ENCODE results near the gene RAMACL. TPM values are rescaled to one million over a fixed set of nuclear protein-coding genes. Genes with fewer than 3 reads are reported as not detected.
A peak's percentile ranks its signal among the peaks of the same experiment; 100 is the strongest.
"Not testable (repeated sequence)": the region's sequence is repeated elsewhere in the genome, so short reads cannot be mapped to it uniquely, and the experiment has no call there.

The RAMACL gene
- 0.07 and 0.19 TPM in 2 replicates for total RNA-seq (2014; rRNA removed; shearing (Covaris generic))
- polyA plus RNA-seq (2015; cell fraction: cytosol; rRNA removed), result 0.14 TPM in 2 replicates
- 0.17 and 0.23 TPM in 2 replicates for polyA plus RNA-seq (2015; cell fraction: nucleus; rRNA removed)

DNA sequence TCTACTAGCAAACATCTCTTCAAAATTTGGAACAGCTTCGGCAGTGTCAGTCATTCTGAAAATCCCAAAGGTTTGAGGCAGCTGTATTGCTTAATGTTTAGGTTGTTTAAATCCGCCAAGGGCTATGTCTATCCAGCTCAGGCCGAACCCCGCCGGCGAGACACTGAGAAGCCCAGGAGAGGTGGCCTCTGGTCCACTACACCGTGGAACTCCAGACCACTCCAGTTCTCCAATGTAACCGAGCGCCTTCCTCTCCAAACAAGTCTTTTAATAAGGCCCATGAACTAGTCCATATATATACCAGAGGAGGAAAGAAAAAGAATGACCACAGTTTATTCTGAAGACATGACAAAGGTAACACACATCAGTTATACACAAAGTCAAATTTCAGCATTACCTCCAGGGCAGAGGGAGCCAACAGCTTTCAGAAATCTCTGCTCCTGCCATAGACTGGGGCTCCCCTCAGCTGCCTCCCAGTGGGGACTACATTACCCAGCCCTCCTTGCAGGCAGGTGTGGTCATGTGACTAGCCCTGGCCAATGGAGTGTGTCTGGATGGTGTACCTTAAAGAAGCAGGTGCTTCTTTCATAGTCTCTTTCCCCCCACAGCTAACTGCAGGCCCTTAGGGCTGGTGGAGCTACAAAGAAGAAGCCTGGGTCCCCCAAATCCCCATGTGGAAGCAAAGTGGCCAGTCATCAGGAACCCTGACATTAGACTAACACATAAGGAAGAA lies at the start of gene RAMACL:
RAMACL (minus strand) TSS at position 255 of the 733 bp plus-strand sequence; CDS start at position 54, 201 bp downstream.
- no peak for DNase-seq (ENCODE audit: low read depth)

DNA sequence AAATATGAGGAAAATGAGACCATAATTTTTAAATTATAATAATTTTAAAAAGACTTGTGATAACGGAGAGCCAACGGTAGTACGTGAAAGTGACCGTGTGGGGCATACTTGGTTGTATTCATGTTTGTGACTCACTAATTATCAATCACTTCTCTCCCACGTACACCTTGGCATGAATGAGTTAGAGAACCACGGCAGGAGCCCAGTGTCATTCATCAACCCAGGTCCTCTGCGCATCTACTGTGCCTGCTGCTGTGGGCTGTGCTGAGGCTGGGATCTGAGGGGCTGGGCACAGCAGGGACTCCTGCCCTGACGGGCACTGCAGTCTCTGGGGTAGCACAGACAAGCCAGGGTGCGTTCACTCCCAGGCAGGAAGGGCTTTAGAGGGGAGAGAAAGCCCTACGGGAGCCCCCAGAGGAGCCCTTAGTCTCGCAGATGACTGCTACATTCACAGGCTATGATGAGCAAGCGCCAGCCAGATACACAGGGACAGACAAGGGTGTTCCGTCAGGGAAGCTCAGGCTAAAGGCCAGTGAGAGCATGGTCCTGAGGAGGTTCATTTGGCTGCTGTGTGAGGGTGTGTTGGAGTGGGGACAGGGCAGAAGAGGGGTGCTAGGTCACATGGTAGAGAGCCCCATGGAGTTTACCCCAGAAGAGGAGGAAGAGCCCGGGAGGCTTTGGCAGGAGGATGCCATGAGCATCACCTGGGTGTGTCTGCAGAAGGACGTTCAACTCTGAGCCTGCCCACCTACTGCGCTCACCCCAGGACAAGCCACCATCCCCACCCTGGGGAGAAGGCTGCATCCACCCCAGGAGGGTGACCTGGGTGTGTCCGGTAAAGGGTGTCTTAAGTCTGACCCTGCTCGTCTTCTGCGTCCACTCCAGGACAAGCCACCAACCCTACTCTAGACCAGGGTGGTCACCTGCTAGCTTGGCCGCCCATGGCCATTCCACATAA lies 48.8 kb upstream of the RAMACL start:
- DNase-seq (ENCODE audit: low read depth), result no peak

DNA sequence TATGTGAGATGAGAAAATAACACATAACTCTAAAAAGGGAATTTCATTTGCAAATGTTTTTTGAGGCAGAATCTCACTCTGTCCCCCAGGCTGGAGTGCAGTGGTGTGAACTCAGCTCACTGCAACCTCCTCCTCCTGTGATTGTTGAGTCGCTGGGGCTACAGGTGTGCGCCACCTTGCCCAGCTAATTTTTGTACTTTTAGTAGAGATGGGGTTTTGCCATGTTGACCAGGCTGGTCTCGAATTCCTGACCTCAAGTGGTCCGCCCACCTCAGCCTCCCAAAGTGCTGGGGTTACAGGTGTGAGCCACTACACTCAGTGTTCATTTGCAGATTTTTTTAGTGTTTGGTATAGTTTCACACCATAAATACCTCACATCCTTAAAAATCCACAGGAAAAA lies 48.1 kb upstream of the RAMACL start:
- not testable (repeated sequence) for DNase-seq (ENCODE audit: low read depth)

DNA sequence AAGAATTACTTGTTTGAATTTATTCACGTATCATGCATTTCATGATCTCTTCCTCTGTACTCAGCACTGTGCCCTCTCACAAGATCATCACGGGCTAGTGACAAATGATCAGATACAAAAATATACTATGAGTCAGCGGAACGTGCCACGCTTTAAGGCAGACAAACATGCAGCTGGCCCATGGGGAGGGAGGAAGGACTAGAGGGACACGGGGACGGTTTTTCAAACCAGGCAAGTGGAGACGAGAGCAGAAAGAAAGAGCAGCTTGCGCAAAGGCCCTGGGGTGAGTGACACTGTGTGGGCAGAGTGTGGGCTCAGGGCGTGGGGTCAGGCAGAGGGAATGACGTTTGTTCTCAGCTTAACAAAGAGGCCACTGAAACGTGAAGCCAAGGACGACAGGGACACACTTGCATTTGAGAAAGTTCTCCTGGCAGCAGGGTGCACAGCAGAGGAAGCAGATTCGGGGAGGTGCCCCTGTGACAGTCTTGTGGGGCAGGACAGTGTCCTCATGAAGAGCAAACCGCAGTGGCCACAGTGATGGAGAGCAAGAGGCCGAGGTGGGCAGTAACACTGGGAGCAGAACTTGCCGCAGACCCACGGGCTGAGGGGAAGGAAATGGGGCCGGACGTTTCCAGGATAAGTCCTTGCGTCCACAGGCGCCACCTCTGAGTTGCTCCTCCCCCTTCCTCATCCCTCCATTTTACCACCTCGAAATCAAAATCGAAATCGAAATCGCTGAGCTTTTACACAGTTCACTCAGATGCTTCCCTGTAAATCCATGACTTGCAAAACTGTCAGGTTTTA lies 47.5 kb upstream of the RAMACL start:
- peak; percentile 32 for DNase-seq (ENCODE audit: low read depth)

DNA sequence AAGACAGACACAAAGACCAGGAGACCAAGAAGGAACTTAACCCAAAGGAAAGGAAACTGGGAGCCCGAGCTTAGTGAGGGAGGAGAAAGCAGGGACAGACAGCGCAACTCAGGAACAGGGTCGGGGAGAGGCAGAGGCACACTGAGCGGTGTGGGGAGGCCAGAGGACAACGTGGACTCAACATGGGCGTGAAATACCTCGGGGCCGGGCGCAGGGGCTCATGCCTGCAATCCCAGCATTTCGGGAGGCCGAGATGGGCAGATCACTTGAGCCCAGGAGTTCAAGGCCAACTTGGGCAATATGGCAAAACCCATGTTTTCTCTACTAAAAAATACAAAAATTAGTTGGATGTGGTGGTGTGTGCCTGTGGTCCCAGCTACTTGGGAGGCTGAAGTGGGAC lies 46.3 kb upstream of the RAMACL start:
- DNase-seq (ENCODE audit: low read depth), result no peak

DNA sequence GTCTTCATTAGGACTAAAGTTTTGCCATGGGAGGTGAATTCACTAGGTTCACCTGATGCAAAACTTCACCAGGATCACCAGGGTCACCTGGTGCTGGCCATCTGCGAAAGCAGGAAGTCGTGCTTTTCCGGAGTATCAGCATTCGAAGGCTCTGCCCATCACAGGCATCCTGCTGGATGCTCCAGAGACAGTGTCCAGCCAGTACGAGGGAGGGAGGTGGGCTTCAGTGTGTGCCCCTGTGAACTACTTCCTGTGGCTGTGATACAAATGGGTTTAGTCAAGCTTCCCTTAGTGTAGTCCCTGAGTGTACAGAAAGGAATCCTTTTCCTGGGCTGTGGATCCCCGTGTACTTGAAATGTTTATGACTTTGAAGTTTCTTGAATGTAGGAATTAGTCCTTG lies 44.0 kb upstream of the RAMACL start:
- DNase-seq (ENCODE audit: low read depth), result no peak

DNA sequence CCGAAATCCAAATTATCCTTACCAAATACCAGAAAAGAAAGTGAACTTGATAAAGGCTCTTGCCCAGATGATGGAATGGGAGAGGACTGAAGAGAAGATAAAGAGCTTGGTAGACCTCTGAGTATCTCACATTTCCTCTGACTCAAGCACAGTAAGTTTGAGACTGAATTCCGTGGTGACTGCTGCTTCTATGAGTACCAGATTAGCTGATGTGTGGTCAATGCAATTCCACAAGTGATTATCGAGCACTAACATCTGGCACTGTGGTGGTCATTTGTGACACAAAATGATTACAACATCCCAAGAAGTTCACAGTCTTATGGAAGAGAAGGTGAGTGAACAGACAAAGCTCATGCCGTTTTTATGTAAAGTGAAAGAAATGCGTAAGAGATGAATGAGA lies 43.1 kb upstream of the RAMACL start:
- DNase-seq (ENCODE audit: low read depth), result peak; percentile 41

DNA sequence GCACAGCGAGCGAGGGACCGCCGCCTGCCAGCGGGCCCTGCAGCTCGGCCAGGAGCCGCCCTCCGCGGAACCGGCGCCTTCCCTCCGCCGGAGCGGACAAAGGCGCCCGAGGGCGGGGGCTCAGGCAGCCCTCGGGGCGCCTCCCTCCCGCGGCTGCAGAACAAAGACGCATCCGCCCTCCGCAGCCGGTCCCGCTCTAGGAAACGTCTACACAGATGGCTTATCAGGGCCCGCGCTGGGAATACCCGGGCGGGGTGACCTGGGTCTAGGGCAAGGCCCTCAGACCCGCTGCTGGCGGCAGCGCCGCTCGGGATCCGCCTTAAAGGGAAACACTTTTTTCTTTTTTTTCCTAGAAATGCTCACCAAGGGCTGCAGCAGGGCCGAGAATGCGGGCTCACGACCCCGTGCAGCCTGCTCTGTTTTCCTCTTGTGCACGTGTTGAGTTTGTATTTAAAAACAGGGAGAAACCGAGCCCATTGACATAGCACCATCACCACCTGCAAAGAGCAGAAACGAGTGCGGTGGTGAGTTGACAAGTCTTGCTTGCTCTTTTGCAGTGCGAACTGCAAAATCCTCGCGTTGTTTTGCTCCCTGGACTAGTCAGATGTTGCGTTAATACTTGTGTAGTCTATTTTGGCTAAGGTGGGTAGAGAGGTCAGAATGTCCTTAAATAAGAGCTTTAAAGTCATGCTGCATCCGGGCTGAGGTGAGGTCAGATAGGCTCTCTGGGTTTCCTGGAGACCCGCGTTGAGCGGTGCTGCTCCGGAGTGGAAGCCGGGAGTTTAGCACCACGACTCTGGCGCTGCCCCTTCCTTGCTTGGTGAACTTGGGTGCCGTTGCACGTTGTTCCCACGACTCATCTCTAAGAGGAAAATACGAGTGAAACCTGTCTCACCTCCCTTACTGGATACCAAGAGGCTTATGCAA lies 41.7 kb upstream of the RAMACL start:
- peak; percentile 47 for DNase-seq (ENCODE audit: low read depth)

DNA sequence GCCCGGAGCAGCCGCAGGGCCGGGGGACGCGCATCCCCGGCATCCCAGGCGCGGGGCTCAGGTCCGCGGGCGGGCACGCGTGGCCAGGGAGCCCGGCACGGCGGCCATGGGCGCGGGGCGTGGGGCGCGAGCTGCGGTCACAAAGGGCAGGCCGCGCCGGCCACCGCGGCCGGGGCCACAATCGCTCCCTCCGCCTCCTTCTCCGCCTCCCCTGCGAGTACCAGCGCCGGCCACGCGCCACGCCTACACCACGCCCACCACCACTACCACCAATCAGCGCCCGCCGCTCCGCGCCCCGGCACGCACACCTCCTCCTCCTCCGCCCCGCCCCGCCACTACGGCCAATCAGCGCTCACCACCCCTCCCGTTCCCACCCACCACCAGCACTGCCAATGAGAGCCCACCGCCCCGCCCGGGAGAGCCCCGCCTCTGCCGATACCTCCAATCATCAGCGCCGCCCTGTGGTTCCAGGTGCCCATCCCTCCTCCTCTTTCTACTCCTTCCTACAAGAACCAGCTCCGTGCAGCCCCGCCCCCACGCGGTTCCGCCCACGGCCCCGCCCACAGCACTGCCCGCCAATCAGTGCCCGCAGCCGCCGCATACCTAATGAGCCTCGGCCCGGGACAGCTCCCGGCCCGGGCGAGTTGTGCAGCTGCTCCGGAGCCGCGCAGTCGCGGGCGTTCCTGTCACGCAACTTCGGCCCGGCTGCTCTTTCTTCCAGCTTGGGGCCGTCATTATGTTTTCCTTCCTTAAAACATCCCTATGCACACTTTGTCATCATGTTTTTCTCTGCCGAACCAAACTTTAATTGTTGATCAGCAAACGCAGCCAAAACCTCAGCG lies 40.8 kb upstream of the RAMACL start, which contains the start of gene RPS6KA2:
RPS6KA2 (minus strand) TSS at position 219 of the 842 bp plus-strand sequence. CDS start 232 bp downstream, outside the sequence.
- DNase-seq (ENCODE audit: low read depth), result peak; percentile 99

DNA sequence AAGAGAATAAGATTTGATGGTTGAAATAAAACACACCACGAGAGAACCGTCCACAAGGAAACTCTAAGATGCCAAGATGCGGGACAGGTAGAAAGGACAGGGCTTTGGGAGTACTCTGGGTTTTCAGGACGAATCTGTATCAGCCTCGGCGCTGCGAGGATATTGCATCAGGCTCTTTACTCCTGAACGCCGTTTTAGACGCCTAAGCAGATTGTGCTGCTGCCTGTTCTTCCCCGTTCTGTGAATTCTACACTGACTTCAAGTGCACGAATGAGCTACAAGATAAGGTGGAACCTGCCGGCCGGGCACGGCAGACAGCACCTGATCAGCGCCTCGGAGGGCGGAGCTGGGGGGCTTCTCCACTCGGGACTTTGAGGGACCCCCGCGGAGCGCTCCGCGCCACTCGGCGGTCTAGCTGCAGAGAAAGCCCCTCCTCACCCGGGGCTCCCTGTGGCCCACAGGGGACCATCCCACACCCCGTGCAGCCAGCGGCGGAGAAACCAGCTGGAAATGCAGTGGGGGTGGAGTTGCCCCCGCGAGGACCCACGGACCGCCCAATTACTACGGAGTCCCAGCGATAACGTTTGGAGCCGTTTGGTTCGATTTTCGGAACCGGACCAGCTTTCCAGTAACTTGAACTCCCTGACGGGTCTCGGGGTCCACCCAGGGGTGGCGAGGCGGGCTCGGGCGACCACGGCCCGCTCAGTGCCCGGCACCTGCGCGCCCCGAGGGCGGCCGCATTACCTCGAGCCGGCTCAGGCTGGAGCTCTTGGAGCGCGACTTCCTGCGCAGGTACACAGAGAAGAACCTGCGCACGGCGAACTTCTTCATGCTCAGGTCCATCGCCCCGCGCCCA lies 39.9 kb upstream of the RAMACL start:
- no peak for DNase-seq (ENCODE audit: low read depth)

DNA sequence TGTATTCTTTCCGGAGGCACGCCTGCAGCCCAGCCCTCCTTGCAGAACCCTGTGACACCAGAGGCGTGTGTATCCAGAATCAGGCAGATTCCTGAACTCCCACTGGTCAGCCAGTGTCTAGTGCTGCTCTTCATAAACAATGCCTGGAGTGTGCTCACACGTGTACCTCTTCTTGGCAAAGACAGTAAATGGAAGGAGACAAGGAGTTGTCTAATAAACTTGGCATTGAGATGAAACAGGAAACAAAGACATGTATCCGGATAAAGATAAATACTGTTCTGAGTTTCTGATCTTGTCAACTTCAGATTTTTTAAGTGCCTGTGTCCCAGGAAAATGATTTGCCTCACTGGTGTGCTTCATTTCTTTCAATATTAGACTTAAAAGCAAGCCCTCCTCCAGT lies 38.9 kb upstream of the RAMACL start:
- no peak for DNase-seq (ENCODE audit: low read depth)

DNA sequence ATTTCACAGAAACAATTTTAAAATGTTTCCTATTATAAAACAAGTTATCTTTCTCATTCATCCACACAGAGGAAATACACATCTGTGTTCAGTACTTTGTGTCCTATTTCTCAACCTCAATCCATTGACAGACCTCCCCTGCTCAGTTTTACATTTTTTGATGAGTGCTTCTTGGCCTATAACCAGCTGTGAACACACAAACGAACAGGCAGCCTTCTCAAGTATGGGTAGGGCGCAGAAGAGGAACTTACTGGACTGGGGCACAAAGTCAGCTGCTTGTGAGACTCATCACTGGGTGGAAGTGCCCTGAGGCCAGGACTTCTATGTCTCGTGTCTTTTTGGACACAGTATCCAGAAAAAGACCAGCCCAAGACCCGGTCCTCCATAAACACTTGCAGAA lies 37.8 kb upstream of the RAMACL start:
- no peak for DNase-seq (ENCODE audit: low read depth)

DNA sequence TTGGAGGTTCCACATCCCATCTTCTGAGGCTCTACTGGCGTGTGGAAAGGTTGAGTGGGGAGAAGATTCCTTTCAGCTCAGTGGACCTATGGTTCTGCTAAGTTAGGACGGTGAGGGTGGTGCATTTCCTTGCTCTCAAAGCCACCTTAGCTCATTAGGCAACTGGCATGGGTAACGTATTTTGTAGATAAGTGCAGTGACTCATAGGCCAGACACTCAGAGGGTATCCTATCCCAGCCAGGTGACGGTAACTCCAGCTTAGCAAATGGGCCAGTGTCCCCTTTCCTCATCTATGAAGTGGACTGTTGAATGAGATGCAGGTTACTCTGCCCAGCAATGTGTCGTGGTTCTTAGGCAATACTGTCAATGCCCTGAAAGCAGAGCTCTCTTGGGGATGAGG lies 36.8 kb upstream of the RAMACL start:
- DNase-seq (ENCODE audit: low read depth), result no peak

DNA sequence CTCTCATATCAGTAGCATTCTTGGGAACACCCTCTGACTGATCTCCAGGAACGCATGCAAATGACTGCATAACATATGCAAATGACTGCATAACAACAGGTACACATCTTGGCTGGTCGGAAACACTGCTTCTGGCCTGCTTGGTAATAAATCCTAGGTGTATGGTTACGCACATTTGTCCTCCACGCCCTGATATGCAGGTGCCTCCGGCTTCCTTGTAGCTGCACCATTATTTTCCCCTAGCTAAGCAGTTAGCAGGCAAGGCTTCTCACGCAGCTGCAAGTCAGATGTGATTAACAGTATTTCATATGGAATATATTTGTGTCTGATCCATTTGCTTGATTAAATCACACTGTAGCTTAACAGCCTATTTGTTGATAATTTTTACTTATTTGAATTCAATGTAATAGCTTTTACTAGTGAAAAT lies 34.6 kb upstream of the RAMACL start:
- DNase-seq (ENCODE audit: low read depth), result no peak

DNA sequence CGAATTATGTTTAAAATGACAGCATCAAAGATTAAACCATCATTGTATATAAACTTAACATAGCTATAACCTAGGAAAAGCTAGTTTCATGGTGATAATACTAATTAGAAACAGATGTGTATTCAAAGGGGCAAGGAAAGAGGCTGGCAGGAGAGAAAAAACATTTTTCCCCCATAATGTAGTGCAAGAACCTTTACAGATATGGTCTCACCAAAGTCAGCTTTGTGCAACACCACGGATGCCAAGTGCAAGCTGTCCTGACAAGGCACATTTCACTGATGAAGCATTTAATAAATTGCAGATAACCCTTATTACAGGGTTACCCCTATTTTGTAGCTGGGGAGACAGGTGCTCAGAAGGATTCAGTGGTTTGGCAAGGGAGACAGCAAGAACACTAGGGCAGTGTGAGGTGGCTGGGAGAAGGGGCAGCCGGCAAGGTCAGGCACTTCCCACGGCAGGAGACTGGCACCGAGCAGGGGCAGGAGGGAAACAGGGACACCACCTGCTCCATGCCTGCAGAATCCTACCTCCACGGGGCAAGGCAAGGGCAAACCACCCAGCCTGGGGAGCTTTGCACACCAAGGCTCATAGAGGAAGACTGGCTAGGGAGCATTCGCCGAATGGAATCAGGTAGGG lies 34.1 kb upstream of the RAMACL start:
- no peak for DNase-seq (ENCODE audit: low read depth)

DNA sequence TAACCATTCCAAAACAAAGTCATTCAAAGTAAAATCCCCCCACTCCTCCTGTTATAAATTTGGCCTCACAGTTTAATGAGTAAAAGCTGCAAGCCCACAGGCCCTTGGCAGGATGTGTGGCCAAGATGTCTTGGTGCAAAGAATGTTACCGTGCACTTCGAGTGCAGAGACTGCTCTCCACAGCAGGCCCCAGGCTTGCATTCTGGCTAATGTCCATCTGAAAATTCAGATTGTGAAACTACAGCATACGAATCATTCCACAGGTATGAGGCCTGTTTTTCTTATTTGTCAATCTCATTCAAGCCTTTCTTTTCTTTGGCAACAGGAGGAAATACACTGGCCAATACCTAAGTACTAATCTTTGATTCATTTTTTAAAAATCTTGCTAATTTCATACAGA lies 33.4 kb upstream of the RAMACL start:
- peak; percentile 50 for DNase-seq (ENCODE audit: low read depth)
